Liver (tissue), 9 donors: ENCODE measurements around the gene ABCC5. TPM values are rescaled to one million over a fixed set of nuclear protein-coding genes. Genes with fewer than 3 reads are reported as not detected.
"Not testable (repeated sequence)": the region's sequence is repeated elsewhere in the genome, so short reads cannot be mapped to it uniquely, and the experiment has no call there.

ENCODE experiments used
- DNase-seq: peaks from one replicate; pipeline ENCODE4 v3.0.0-alpha.2; 2017; ENCODE audit warnings: low spot score
- H3K27ac ChIP-seq, 2 donors: one replicate each; pipeline ENCODE4 v1.7.0; 2013; ENCODE audit warnings: inconsistent platforms in 2 of 2, low read length in 2 of 2, control low read depth in 1 of 2, low read depth in 1 of 2, mild to moderate bottlenecking in 1 of 2
- H3K27me3 ChIP-seq, 4 donors: one replicate each; pipeline versions ENCODE4 v1.6.1 to v1.7.0; 2013; ENCODE audit warnings: low read length in 3 of 4, inconsistent platforms in 1 of 4, mild to moderate bottlenecking in 1 of 4, moderate library complexity in 1 of 4; ENCODE audit not compliant: control insufficient read depth in 4 of 4, insufficient read depth in 4 of 4
- H3K36me3 ChIP-seq, 4 donors: one replicate each; pipeline versions ENCODE4 v1.6.1 to v1.7.0; 2013; ENCODE audit warnings: low read length in 3 of 4, mild to moderate bottlenecking in 3 of 4, low read depth in 1 of 4, moderate library complexity in 1 of 4; ENCODE audit not compliant: control insufficient read depth in 4 of 4, insufficient read depth in 3 of 4
- H3K4me1 ChIP-seq, 4 donors: one replicate each; pipeline versions ENCODE4 v1.6.1 to v1.7.0; 2013; ENCODE audit warnings: low read length in 3 of 4, mild to moderate bottlenecking in 3 of 4, moderate library complexity in 1 of 4; ENCODE audit not compliant: control insufficient read depth in 4 of 4, insufficient read depth in 4 of 4
- H3K4me3 ChIP-seq, 3 donors: one replicate each; pipeline versions ENCODE4 v1.6.1 to v1.7.0; 2013; ENCODE audit warnings: low read length in 3 of 3, control low read depth in 1 of 3, low read depth in 1 of 3, mild to moderate bottlenecking in 1 of 3
- H3K9ac ChIP-seq, 2 donors: one replicate each; pipeline ENCODE4 v1.7.0; 2013; ENCODE audit warnings: low read length in 2 of 2, mild to moderate bottlenecking in 2 of 2, moderate library complexity in 2 of 2, control low read depth in 1 of 2, low read depth in 1 of 2
- H3K9me3 ChIP-seq, 4 donors: one replicate each; pipeline versions ENCODE4 v1.6.1 to v1.7.0; 2013; ENCODE audit warnings: low read length in 3 of 4; ENCODE audit not compliant: control insufficient read depth in 4 of 4
- ATF3 ChIP-seq: IDR thresholded peaks from 2 replicates; pipeline ENCODE4 v1.6.1; 2016; ENCODE audit warnings: antibody characterized with exemption
- EGR1 ChIP-seq, 2 donors: IDR thresholded peaks; 2 replicates each; pipeline ENCODE4 v1.6.1; 2016 to 2018; ENCODE audit warnings: antibody characterized with exemption in 2 of 2, low read depth in 2 of 2
- FOXA1 ChIP-seq: IDR thresholded peaks from 2 replicates; pipeline ENCODE4 v1.6.1; 2016; ENCODE audit warnings: antibody characterized with exemption
- GABPA ChIP-seq, 2 donors: IDR thresholded peaks in 1 of 2; conservative IDR thresholded peaks in 1 of 2; 2 replicates each; pipeline ENCODE4 v1.6.1; 2016; ENCODE audit warnings: antibody characterized with exemption in 2 of 2, mild to moderate bottlenecking in 1 of 2, moderate library complexity in 1 of 2
- MAX ChIP-seq: IDR thresholded peaks from 2 replicates; pipeline ENCODE4 v1.6.1; 2016; ENCODE audit warnings: antibody characterized with exemption
- NR2F2 ChIP-seq: IDR thresholded peaks from 2 replicates; pipeline ENCODE4 v1.6.1; 2016; ENCODE audit warnings: antibody characterized with exemption
- RAD21 ChIP-seq, 2 donors: IDR thresholded peaks; 2 replicates each; pipeline ENCODE4 v1.6.1; 2016; ENCODE audit warnings: antibody characterized with exemption in 2 of 2, mild to moderate bottlenecking in 2 of 2
- REST ChIP-seq: IDR thresholded peaks from 2 replicates; pipeline ENCODE4 v1.6.1; 2016; ENCODE audit warnings: antibody characterized with exemption, mild to moderate bottlenecking
- SP1 ChIP-seq: IDR thresholded peaks from 2 replicates; pipeline ENCODE4 v1.6.1; 2018; ENCODE audit warnings: antibody characterized with exemption, mild to moderate bottlenecking
- TAF1 ChIP-seq: conservative IDR thresholded peaks from 2 replicates; pipeline ENCODE4 v1.6.1; 2016; ENCODE audit warnings: antibody characterized with exemption, mild to moderate bottlenecking
- WGBS: extraction: QIAGEN DNeasy Blood & Tissue Kit; methylation state at CpG from one replicate; pipeline ENCODE4 v1.1.7; 2013; 5-methylcytosine and 5-hydroxymethylcytosine counted together
- polyA plus RNA-seq, 2 donors: library from polyadenylated mRNA; stranded (reverse) in 1 of 2; unstranded in 1 of 2; fragments of 200-250 nt in 1 of 2; fragments of >200 nt in 1 of 2; fragmentation: Nextera tagmentation in 1 of 2; extraction: Ambion mirVana in 1 of 2; gene quantifications; one replicate each; pipeline versions ENCODE4 v1.2.1 to v1.2.3, GENCODE V29; 2013 to 2015
- total RNA-seq, 2 donors: library from RNA; depleted of rRNA; stranded (reverse); fragments of >200 nt; gene quantifications; one replicate each; pipeline ENCODE4 v1.2.3, GENCODE V29; 2014
- donor health status: healthy.
- donor health status: healthy.
- donor health status: healthy.
- donor health status: healthy.
- donor health status: healthy.

ABCC5 gene
- total and polyA plus RNA-seq, 4 donors, result 2.8 to 35.7 (median 8.1) TPM

- no peak overlapping the region for H3K4me3 ChIP-seq
- H3K36me3 ChIP-seq, result no peaks in the 10 kb centered on the region
- H3K27ac ChIP-seq, result no peak overlapping the region
- H3K9ac ChIP-seq, result no peak overlapping the region
- no peak for DNase-seq
- H3K9me3 ChIP-seq, result no peaks in the 10 kb centered on the region
- H3K27me3 ChIP-seq, result no peaks in the 10 kb centered on the region
- 71% methylated on average over 3 of the region's 3 CpGs for WGBS
- no peak for TF ChIP-seq FOXA1
- TF ChIP-seq TAF1, result no peak
- TF ChIP-seq MAX, result no peak
- TF ChIP-seq SP1, result no peak
- no peak for TF ChIP-seq GABPA (IDR thresholded peaks at IDR 0.05 in 1 of 2, conservative IDR thresholded peaks at IDR 0.05 in 1 of 2)
- TF ChIP-seq NR2F2, result no peak
- TF ChIP-seq ATF3, result no peak
- no peaks in the 10 kb centered on the region for H3K4me1 ChIP-seq
These were observed 9.5 kb downstream of the ABCC5 start for GRCh38 chr3:184008161-184008560.

- not testable (repeated sequence) for H3K27ac ChIP-seq, H3K9ac ChIP-seq, H3K36me3 ChIP-seq, DNase-seq, H3K27me3 ChIP-seq, H3K4me1 ChIP-seq, H3K4me3 ChIP-seq, H3K9me3 ChIP-seq
- WGBS, result 85% methylated on average over 11 of the region's 11 CpGs
These were observed 10.4 kb downstream of the ABCC5 start for GRCh38 chr3:184007143-184007813.

GRCh38 chr3:184005941-184006507, 11.7 kb downstream of the ABCC5 start:
- Histone ChIP-seq H3K9me3 (no peaks in the 10 kb centered on the region), H3K4me3 (no peak overlapping the region), H3K27me3 (no peaks in the 10 kb centered on the region), H3K36me3 (no peaks in the 10 kb centered on the region), H3K9ac (peak overlapping the region in 1 of 2 donors; percentile 26), H3K4me1 (no peaks in the 10 kb centered on the region), H3K27ac (no peak overlapping the region)
- 64% methylated on average over 11 of the region's 11 CpGs for WGBS
- peak; percentile 49 for DNase-seq
- TF ChIP-seq MAX, result no peak
- TF ChIP-seq FOXA1, result no peak
- TF ChIP-seq RAD21 (IDR thresholded peaks at IDR 0.05), result no peak
- TF ChIP-seq EGR1 (IDR thresholded peaks at IDR 0.05; ENCODE audit: low read depth in 2 of 2), result no peak
- TF ChIP-seq ATF3, result no peak

- H3K4me1 ChIP-seq, result no peaks in the 10 kb centered on the region
- H3K9me3 ChIP-seq, result no peaks in the 10 kb centered on the region
- no peak overlapping the region for H3K27ac ChIP-seq
- H3K36me3 ChIP-seq, result peaks cover 0 to 2% (median 0%) of the 10 kb centered on the region in 4 donors
- no peak for DNase-seq
- WGBS, result 70% methylated on average over 2 of the region's 2 CpGs
- no peak for TF ChIP-seq TAF1
- TF ChIP-seq REST, result no peak
- no peak for TF ChIP-seq ATF3
- no peak overlapping the region for H3K9ac ChIP-seq
- no peaks in the 10 kb centered on the region for H3K27me3 ChIP-seq
- no peak overlapping the region for H3K4me3 ChIP-seq
These were observed 13.2 kb downstream of the ABCC5 start for GRCh38 chr3:184004476-184004875.
